HFF-Myc (cell line): ENCODE data around the gene NEURL3.

Experiments used
- DNase-seq: peaks from one replicate; pipeline ENCODE4 v3.0.0-alpha.2; 2011; ENCODE audit warnings: low read depth; ENCODE audit errors: extremely low read depth
- H3K4me3 ChIP-seq: replicated peaks from 2 replicates; pipeline ENCODE4 v1.5.1; 2011; ENCODE audit warnings: low read depth, mild to moderate bottlenecking, control low read depth, low read length
- TF ChIP-seq, protein P1 (sequence below): IDR thresholded peaks from 2 replicates; pipeline ENCODE4 v1.5.1; 2012; ENCODE audit warnings: mild to moderate bottlenecking, low read depth, low read length, control low read depth; ENCODE audit errors: missing control alignments

NEURL3 gene

DNA sequence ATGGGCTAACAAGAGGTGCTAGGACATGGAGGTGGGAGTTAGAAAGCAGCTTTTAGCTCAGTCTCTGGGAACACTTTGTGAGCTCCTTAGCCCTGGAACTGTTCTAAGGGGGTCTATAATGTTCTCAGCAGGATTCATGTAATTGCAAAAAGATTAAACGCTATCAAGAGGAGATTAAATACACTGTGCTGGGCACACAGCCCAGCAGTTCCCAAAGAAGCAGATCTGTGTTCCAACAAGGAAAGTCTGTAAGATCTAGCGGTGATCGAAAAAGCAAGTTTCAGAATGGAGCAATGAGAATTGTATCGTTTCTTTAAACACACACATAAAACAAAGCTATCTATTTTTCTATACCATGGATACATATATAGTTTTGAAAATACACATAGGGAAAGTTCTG lies 29.0 kb upstream of the NEURL3 start:
- TF ChIP-seq, protein P1, sequence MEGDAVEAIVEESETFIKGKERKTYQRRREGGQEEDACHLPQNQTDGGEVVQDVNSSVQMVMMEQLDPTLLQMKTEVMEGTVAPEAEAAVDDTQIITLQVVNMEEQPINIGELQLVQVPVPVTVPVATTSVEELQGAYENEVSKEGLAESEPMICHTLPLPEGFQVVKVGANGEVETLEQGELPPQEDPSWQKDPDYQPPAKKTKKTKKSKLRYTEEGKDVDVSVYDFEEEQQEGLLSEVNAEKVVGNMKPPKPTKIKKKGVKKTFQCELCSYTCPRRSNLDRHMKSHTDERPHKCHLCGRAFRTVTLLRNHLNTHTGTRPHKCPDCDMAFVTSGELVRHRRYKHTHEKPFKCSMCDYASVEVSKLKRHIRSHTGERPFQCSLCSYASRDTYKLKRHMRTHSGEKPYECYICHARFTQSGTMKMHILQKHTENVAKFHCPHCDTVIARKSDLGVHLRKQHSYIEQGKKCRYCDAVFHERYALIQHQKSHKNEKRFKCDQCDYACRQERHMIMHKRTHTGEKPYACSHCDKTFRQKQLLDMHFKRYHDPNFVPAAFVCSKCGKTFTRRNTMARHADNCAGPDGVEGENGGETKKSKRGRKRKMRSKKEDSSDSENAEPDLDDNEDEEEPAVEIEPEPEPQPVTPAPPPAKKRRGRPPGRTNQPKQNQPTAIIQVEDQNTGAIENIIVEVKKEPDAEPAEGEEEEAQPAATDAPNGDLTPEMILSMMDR, result no peak
- H3K4me3 ChIP-seq, result no peak overlapping the region
- no peak for DNase-seq

DNA sequence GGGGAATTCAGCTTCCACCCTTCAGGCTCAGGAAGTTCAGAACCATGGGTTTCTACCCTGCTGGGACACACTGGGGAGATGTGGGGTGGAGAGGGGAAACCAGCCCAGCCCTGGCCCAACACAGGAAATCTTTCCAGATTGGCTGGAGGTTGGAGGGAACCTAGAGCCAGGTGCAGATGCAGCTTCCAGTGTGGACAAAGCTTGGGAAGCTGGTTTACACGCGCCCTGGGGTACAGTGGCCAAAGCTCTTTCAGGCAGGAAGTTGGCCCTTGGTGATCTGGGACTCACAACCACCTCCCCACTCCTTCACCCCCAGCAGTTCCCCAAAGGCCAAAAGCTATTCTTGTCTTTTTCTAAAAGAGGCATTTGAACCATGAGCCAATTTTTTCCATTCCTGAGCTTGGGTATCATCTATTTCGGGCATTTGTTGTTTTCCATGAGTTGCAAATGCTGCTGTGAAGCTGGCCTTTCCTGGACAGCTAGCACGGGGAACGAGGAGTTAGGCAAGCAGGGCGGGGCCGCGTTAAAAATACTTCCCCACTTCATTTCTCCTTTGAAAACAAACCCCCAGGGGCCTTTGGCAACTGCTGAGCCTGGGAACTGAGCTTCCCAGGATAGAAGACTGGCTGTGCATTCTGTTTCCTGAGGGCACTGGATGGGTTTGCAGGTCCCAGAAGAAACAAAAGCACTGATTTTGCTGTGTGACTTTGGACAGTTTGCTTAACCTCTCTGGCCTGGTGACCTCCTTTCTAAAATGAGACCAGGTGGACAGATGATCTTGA lies 28.3 kb upstream of the NEURL3 start:
- H3K4me3 ChIP-seq, result no peak overlapping the region
- TF ChIP-seq, protein P1, result no peak
- DNase-seq, result no peak

DNA sequence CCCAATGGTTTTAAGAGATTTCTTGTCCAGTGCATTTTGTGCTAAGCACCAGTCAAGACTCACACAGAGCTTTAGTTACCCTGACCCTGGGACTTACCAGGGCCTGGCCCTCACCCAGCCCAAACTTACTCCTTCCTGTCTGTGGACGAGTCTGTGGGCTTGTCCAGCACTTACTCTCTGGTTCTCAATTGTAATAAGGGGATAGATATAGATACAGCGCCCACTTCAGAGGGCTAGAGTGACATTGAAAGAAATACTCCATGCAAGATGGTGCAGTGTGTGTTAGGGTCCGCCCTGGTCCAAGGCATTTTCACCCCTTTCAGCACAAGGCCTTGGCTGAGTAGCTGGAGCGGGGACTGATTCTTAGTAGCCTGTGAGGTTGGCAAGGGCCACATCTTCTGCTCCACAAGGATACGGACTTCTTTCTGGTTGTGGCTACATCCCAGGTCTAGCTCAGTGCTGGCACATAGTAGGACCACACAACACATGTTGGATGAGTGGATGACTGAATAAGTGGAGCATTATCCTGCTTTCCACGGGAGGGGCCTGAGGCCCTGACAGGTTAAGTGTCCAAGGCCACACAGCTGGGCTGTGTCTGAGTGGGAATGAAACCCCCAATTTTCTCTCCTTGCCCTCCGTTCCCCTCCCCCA lies 27.6 kb upstream of the NEURL3 start:
- DNase-seq, result no peak
- TF ChIP-seq, protein P1, result no peak
- H3K4me3 ChIP-seq, result no peak overlapping the region

DNA sequence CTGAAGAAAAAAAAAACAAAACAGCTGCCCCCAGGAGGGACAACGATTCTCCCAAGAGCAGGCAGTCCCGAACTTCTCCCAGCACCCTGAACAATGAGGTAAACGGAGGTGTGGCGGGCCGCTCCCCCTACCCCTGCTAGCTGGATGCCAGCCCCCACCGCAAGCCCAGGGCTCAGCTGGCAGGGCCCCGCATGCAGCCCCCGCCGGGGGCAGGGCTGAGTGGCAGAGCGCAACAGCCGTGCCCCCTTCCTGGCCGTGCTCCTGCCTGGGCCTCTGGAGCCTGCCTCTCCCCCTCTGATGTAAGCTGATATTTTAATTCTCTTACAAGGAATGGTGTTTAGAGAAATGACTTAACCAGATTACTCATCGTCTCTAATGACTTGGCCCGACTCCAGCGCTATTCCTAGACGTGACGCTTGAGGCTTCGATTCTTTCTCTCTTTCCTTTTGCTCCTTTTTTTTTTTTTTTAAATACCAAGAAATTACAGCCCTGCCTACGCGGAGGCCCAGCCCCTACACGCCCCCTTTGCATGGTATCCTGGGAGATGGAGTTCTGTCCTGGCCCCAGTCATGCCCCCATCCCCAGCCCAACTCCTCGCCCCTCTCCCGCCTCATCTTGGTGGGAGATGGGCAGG lies 26.8 kb upstream of the NEURL3 start:
- TF ChIP-seq, protein P1, result no peak
- H3K4me3 ChIP-seq, result peak overlapping the region; percentile 14
- DNase-seq, result peak; percentile 100

DNA sequence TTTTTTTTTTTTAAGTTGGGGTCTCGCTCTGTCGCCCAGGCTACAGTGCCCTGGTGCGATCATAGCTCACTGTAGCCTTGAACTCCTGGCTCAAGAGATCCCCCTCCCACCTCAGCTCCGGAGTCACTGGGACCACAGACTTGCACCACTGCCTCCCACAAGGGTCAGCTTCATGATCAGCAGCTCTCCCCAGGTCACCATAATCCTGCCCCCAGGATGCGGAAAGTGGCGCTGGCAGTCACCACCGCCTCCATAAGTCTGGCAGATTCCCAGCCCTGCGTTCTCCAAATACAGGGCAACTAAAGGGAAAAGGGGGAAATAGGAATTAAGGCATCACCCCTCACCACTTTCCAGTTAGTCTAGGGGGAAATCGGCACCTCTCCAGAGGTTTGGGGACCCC lies 26.2 kb upstream of the NEURL3 start:
- TF ChIP-seq, protein P1, result no peak
- H3K4me3 ChIP-seq, result peak overlapping the region; percentile 14; the same call in 1 of the 2 replicates
- DNase-seq, result no peak

DNA sequence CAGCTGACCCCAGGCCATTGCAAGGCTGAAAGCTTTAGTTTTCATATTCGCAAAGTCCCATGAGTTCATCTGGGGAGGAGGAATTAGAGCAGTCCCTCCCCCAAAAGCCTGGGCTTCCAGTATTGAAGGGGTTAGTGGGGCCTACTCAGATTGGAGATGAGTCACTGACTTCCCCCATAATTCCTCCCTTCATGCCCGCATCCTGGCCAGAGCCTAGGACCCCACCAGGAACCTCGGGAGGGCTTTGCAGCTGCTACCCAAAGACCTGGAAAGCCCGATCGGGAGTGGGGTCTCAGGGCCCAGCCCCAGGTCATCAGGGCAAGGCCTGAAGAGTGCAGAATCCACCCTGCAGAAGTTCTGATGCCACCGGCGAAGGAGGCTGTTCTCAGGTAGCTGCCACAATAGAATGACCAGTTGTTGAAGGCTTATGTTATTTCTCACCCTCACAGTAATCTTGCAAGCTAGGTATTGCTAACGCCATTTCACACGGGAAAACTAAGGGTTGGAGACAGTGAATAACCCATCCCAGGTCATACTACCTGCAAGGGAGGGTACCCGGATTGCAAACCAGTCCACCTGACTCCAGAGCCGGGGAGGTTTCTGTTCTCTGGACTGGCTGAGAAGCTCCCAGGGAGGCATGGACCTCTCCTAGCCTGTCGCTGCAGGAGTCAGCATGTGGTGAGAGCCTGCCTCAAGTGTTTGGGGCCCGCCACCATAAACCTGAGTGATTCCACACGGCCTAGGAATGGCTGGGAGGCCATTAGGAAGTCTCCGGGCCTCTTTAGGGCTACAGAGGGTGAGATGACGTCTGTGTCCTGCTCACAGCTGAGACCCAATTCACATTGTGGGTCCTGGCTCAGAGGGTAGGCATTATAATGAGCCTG lies 25.6 kb upstream of the NEURL3 start:
- H3K4me3 ChIP-seq, result no peak overlapping the region
- DNase-seq, result no peak
- TF ChIP-seq, protein P1, result no peak
